ENCODE data around the gene GDPD1.
"Not testable (repeated sequence)": the region's sequence is repeated elsewhere in the genome, so short reads cannot be mapped to it uniquely, and the experiment has no call there.

GDPD1 gene

DNA sequence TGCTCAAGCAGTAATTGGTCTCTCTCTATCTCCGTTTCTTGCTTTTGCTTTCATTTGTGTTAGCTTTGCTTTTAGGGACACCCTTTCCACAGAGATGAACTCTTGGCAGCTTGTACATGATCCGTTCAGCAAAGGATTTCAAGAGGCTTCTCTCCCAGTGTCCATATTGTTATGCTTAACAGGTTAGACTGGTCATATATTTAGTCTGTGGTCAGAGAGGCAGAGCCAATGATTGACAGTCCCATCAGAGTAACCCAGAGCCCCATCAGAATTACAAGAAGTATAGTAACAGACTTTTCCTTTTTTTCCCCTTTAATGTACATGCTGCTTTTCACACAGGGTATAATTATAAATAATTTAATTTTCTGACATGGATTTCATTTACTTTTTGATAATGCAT is 34.4 kb downstream of the GDPD1 start:
- DNase-seq, result no peak

DNA sequence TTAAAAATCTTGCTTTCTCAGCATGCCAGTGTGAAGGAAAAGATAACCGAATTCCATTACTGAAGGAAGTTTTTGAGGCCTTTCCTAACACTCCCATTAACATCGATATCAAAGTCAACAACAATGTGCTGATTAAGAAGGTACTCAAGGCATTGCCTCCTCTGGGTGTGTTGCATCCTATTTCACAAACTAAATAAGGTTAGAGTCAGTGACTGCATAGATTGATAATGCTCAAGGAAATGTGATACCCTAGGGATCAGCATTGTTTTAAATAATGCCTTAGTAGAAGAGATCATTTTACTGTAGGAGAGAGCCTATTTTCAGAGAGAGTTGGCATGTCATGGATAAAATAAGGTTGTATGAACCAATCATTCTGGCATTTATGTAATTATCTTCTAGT is 36.8 kb downstream of the GDPD1 start:
- DNase-seq, result no peak

DNA sequence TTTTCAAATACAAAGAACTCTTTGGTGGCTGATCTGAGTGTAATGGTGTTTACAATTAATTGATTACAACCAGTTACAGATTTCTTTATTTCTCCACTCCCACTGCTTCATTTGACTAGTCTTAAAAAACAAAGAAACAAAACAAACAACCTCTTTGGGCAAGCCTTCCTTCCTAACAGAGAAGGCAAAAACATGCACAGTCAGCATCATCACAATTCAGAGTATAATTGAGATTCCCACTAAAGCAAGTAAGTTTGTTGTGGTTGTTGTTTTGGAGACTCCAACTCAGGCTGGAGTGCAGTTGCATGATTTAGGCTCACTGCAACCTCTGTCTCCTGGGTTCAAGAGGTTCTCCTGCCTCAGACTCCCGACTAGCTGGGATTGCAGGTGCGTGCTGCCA is 40.4 kb downstream of the GDPD1 start:
- no peak for DNase-seq

DNA sequence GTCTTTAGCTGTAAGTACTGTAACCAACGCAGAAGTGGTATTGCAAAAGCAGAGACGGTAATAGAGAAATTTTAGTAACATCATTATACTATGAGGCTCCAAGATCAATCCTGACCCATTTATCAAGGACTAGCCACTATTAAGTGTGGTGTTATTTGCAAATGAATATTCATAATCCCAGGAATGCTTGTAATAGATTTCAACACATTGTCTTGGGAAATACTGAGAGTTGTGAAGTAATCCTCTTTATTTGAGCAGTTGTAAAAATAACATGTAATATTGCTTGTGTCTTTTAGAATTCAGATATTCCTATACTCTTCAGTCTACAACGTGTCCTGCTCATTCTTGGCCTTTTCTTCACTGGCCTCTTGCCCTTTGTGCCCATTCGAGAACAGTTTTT is 46.4 kb downstream of the GDPD1 start:
- no peak for DNase-seq

DNA sequence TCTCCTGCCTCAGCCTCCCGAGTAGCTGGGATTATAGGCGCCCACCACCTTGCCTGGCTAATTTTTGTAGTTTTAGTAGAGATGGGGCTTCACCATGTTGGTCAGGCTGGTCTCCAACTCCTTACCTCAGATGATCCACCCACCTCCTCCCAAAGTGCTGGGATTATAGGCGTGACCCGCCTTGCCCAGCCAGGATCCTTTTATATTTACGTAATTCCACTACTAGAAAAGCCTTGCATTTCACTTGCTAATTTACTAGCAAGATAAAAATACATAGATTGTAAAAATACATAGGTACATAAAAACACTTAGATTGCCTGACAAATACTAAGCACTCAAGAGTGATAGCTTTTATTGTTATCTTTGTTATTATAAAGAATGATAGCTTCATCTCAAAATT is 47.5 kb downstream of the GDPD1 start:
- no peak for DNase-seq

DNA sequence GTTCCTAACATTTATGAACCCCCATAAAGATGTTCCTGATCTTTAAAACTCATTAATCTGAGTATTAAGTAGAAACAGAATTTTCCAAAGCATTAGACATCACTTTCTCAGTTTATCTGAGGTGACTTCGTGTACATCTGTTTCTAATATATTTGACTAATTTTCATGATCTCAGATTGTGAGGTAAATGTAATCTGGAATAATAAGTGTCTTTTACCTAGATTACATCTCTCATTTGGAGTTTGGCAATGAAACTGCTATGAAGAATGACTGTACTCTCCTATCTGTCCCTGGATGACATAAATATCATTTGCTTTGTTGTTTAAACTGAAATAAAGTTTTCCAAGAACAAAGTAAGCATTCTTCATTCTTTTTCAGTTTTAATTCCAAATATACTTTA is 55.3 kb downstream of the GDPD1 start:
- no peak for DNase-seq

DNA sequence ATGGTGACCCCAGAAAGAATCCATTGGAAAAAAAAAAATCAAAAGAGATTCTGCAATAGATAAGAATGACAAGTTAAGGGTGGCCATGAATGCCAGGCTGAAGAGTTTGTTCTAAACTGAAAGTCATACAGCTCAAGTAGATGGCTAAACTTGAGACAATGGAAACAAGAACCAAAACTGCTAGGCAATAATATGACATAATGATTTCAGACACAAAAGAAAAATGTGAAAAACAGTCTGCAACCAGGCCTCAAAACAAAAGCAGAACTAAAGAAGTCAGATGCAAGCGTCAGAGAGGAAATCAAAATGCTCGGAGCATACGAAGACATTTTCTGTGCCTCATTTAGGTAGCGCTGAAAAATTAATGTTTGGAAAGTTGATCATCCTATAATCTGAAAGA is 56.7 kb downstream of the GDPD1 start:
- no peak for DNase-seq

DNA sequence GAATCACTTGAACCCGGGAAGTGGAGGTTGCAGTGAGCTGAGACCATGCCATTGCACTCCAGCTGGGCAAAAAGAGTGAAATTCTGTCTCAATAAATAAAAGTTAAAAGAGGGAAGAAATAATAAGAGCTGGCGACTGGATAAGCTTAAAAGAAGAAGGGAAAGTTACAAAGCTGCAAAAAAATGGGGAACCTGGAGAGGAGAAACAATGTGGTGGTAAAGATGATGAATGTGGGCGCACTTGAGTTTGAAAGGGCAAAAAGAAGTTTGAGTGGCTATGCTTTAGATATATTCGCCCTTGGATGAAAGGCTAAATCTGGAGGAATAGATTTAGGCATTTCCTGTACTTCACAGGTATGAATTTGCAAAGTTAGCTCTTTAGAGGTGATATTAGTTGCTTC is 58.1 kb downstream of the GDPD1 start:
- DNase-seq, result no peak

DNA sequence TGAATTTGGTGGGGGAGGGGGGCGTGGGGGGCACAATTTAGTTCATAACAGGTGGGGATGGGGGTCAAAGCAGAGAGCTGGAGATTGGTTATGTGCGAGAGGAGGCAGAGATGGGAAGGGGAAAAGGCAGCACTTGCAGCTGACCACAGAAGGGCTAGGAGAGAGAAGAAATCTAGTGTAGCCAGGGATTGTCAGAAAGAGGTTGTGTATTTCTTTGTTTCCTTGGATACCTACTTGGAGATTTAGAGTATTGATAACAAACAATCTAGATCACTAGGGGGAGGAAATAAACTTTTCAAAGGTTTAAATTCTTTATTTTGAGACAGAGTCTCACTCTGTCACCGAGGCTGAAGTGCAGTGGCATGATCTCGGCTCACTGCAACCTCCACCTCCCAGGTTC is 64.0 kb downstream of the GDPD1 start:
- no peak for DNase-seq

DNA sequence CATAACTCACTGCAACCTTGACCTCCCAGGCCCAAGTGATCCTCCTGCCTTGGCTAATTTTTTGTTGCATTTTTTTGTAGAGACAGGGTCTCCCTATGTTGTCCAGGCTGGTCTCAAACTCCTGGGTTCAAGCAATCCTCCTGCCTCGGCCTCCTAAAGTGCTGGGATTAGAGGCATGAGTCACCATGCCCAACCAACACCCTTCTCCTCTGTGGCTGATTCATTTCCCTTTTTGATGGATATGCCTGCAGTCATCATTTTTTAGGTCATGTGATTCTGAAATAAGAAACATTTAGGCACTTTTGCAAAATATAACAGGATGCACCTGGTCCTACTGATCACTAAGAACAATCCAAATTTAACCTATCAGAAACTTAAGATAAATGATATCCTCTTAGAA is 67.1 kb downstream of the GDPD1 start:
- no peak for DNase-seq

DNA sequence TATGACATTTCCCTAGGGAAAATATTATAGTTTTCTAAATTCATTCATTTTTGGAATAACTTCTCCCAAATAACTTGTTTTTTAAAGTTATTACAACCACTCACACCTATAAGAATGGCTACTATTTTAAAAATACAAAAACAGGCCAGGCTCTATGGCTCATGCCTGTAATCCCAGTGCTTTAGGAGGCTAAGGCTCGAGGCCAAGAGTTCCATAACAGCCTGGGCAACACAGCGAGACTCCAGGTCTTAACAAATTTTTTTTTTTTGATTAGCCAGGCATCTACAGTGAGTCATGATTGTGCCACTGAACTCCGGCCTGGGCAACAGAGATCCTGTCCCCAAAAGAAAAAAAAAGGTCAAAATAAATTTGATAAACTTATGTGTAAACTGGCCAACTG is 67.6 kb downstream of the GDPD1 start:
- DNase-seq, result no peak

DNA sequence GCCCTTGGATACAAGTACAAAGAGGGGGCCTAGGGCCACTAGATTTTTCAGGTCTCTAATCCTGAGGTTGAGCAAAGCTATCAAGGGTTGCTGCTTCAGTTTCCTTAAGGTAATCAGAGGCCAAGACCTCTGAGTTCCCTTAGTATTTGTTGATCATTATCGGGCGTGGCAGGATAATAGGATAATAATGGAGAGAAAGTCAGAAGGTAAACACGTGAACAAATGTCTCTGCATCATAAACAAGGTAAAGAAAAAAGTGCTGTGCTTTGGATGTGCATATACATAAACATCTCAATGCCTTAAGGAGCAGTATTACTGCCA is 69.6 kb downstream of the GDPD1 start:
- no peak for DNase-seq

DNA sequence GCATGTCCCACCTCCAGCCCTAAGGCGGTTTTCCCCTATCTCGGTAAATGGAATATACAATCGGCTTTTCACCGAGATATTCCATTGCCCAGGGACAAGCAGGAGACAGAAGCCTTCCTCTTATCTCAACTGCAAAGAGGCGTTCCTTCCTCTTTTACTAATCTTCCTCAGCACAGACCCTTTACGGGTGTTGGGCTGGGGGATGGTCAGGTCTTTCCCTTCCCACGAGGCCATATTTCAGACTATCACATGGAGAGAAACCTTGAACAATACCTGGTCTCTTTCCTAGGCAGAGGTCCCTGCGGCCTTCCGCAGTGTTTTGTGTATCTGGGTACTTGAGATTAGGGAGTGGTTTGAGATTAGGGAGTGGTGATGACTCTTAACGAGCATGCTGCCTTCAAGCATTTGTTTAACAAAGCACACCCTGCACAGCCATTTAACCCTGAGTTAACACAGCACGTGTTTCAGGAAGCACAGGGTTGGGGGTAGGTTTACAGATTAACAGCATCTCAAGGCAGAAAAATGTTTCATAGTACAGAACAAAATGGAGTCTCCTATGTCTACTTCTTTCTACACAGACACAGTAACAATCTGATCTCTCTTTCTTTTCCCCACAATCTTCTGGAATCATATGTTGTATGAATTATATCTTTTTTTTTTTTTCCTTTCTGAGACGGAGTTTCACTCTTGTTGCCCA is 70.1 kb downstream of the GDPD1 start:
- DNase-seq, result not testable (repeated sequence)

DNA sequence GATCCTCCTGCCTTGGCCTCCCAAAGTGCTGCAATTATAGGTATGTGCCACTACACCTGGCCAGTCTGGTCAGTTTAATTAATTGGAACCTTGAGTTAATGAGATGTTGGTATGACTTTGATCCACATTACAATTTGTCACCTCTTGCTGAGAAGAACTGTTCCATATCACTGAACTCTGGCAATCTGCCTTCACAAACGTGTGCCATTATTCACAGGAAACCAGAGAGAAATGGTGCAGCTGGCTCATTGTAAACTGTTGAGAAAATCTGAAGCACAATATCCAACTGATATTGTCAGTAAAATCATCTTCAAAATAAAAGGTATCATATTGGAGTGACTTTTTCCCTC is 71.8 kb downstream of the GDPD1 start:
- DNase-seq, result no peak

DNA sequence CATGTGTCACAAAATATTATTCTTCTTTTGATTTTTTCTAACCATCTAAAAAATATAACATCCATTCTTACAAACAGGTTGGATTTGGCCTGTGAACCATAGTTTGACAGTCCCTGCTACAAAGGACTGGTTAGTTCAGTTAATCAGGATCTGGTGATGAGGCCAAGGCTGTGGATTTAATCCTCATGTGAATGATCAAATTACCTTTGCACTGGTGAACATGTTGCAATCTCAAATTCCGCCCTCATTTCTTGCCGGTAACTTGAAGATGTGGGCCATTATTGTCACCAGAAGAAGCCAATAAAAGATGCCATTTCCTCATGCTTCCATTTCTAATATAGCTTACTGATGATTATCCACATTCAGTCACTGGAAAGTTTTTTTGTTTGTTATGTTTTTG is 75.9 kb downstream of the GDPD1 start:
- no peak for DNase-seq

DNA sequence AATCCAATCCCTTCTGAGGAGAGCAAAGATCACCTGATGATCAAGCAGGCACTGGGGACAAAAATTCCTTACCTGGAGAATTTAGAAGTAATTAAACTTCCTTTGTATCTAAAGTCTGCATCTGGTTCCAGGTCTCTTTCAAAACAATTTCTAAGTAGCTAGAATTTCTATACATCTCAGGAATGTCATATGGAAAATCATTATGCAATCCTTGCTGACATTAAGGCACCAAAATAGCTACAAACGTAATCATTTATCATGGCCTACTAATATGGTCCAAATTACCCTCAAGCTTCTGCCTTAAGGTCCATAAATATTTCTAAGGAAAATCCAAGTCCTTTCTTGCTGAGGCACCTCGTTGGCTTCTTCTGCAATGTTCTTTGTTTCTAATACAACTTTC is 78.2 kb downstream of the GDPD1 start:
- DNase-seq, result no peak

DNA sequence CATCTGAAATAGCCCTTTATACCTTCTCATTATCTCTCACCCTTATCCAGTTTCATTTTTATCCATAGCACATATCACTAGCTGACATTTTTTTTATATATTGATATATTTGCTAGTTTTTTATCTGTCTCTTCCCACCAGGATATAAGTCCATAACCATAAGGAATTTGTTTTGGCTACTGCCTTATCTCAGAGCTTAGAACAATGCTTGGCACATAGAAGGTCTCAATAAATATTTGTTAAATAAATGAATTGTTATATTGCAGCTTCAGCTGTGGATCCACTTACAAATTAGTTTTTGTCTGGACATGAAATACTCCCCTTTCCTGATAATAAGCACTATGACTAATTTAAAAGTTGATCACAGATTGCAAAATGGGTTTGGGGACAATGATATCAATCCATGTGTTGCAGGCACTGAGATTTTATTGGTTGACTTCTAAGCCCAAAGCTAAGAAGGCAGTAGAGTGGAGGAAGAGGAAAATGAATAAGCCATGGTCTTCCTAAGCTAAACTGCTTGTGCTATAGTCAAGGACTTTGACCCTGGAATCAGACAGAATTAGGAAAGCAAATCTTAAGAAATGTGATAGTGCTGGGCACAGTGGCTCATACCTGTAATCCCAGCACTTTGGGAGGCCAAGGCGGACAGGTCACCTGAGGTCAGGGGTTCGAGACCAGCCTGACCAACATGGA is 79.2 kb downstream of the GDPD1 start:
- no peak for DNase-seq

DNA sequence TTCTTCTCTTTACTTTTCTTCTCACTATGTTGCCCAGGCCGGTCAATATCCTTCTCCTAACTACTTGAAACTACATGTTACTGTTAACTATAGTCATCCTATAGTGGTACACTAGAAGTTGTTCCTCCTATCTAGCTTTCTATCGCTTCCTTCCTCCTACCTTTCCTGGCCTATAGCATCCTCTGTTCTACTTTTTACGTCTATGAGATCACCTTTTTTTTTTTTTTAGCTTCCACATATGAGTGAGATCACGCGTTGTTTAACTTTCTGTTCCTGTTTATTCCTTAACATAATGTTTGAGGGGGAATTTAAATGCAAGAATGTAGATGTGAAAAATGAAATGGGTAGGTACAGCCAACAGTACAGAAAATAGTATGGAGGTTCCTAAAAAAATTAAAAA is 80.6 kb downstream of the GDPD1 start:
- DNase-seq, result no peak

DNA sequence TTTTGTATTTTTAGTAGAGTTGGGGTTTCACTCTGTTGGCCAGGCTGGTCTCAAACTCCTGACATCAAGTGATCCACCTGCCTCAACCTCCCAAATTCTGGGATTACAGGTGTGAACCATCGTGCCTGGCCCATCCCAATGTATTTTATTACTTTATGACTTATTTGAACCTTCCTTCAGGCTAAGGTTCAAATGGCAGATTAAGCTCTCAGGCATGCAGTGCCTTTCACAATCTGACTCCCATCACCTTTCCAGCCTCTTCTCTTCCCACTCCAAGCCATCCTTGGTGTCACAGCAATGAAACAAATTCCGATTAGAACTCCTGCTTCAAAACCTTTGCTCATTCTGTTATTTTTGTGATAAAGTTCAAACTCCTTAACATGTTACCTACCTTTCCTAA is 84.5 kb downstream of the GDPD1 start:
- DNase-seq, result no peak

DNA sequence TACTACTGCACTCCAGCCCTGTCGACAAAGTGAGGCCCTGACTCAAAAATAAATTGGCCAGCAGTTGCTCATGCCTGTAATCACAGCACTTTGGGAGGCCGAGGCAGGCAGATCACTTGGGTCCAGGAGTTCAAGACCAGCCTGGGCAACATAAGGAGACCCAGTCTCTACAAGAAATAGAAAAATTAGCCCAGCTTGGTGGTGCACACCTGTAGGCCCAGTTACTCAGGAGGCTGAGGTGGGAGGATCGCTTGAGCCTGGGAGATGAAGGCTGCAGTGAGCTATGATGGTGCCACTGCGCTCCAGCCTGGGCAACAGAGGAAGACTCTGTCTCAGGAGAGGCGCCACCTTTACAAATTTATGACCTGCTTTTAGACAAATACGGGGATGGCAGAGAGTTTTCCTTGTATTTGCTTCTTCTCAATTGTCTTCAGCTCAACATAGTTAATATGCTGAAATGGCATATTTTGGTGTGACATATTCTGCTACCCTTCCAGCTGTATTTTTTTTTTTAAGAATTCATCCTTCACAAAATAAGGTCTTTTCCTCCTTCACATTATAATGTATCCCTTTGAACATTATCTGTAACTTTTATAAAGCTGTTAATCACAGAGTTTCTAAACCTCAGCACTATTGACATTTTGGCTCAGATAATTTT is 90.1 kb downstream of the GDPD1 start:
- no peak for DNase-seq

DNA sequence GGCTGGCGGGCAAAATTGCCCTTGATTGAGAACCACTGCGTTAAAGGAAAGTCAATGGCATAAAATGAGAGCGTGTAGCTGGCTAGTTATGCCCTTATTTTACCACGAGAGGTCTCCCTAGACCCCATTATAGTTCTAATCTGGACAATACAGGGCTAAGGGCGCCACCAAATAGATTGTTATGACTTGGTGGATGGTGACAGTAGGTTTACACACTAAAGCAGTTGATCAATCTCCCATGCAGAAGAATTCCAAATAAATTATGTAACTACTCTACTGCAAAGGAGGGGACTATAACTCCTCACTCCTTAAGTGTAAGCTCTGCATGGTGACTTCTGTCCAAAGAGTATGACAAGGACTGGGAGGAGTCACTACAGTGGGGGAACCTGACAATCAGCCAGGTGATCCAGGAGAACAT is 90.7 kb downstream of the GDPD1 start:
- no peak for DNase-seq

DNA sequence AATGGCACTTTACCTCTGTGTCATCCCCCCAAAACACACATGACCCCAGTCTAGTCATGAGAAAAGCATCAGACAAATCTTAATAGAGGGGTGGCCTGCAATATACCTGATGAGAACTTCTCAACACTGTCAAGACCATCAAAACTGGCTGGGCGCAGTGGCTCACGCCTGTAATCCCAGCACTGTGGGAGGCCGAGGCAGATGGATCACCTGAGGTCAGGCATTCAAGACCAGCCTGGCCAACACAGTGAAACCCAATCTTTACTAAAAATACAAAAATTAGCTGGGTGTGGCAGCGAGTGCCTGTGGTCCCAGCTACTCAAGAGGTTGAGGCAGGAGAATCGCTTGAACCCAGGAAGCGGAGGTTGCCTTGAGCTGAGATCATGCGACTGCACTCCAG is 91.2 kb downstream of the GDPD1 start:
- not testable (repeated sequence) for DNase-seq

DNA sequence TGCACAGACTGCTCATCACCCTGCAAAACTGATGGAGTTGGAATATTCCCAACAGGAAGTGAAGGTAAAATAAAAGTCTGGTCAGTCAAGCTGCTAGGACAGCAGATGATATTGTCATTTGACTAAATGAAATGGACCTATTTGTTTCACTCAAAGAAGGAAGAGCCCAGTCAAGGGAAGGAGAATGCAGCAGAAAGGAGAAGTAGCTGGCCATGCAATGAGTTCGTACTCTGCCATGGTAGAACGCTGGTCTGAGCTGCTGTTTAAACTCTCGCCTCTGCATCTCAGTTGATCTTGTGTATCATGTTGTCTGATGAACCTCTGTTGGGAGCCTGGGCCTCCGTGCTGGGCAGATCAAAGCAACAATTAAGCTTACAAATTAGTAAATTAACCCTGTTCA is 95.6 kb downstream of the GDPD1 start:
- no peak for DNase-seq
